MCF 10A (cell line): ENCODE results near the gene GNB3. TPM values are rescaled to one million over a fixed set of nuclear protein-coding genes. Genes with fewer than 3 reads are reported as not detected.

Source experiments
- BruUV-seq: library from RNA; stranded (reverse); fragments of 400-500 nt; replicated peaks from 2 replicates; lab custom pipeline; 2021; lab: Mats Ljungman, UMichigan
- CTCF ChIA-PET: fragments of 300-600 bp; sonication (Branson Sonifier 250); formaldehyde crosslinking; extraction: SDS; loops from one replicate; lab custom pipeline; 2021; ENCODE audit warnings: antibody characterized with exemption, inconsistent platforms; lab: Yijun Ruan, JAX
- POLR2A ChIA-PET: fragments of 300-600, 350-650 bp; sonication (Branson Sonifier 250); formaldehyde crosslinking; extraction: SDS; loops from one replicate; lab custom pipeline; 2020; ENCODE audit warnings: antibody characterized with exemption, inconsistent platforms; lab: Yijun Ruan, JAX
- DNase-seq: peaks from one replicate; pipeline ENCODE4 v3.0.0-alpha.2; 2018; ENCODE audit not compliant: unreplicated experiment
- H3K27ac Mint-ChIP-seq: one replicate; pipeline ENCODE4 v1.8.0; 2022; ENCODE audit warnings: mild to moderate bottlenecking, low read depth, mixed read lengths; ENCODE audit not compliant: unreplicated experiment
- H3K27me3 Mint-ChIP-seq: one replicate; pipeline ENCODE4 v1.8.0; 2022; ENCODE audit warnings: mixed read lengths; ENCODE audit not compliant: insufficient read depth, unreplicated experiment
- H3K36me3 Mint-ChIP-seq: one replicate; pipeline ENCODE4 v1.8.0; 2022; ENCODE audit warnings: mild to moderate bottlenecking, moderate library complexity, mixed read lengths; ENCODE audit not compliant: insufficient read depth, unreplicated experiment
- H3K4me1 Mint-ChIP-seq: one replicate; pipeline ENCODE4 v1.8.0; 2022; ENCODE audit warnings: mixed read lengths; ENCODE audit not compliant: insufficient read depth, unreplicated experiment
- H3K4me3 Mint-ChIP-seq: one replicate; pipeline ENCODE4 v1.8.0; 2022; ENCODE audit warnings: mild to moderate bottlenecking, moderate library complexity, mixed read lengths; ENCODE audit not compliant: unreplicated experiment
- H3K9me3 Mint-ChIP-seq: one replicate; pipeline ENCODE4 v1.8.0; 2022; ENCODE audit warnings: mixed read lengths; ENCODE audit not compliant: unreplicated experiment
- CTCF ChIP-seq: fragments of 200-600 bp; IDR thresholded peaks from one replicate; pipeline ENCODE4 v1.8.0; 2022; ENCODE audit warnings: antibody characterized with exemption, mild to moderate bottlenecking; ENCODE audit not compliant: unreplicated experiment
- intact Hi-C: fragments of 100-400 bp; cut with micrococcal nuclease; formaldehyde crosslinking; loops from 2 replicates; pipeline ENCODE4 v1.14.1; 2022
- total RNA-seq: library from RNA; stranded (reverse); gene quantifications from 2 replicates; pipeline ENCODE4 v1.2.3, GENCODE V29; 2022

GNB3 gene
- total RNA-seq, 1 experiment from 2014 or later: not detected

- peaks cover 79% of the 10 kb centered on the region for H3K27me3 Mint-ChIP-seq
- H3K4me1 Mint-ChIP-seq: peaks cover 29% of the 10 kb centered on the region
- no TSS peak for BruUV-seq
- no peak for DNase-seq
- intact Hi-C loops: no loop called here
- POLR2A ChIA-PET: interaction anchor here (0.5 to 1.4 kb wide), 5 partner anchors 41 to 223 kb away, joined by 3 to 4 read pairs (median 3); partner anchors contain the start of gene MLF2
- H3K4me3 Mint-ChIP-seq: peak overlapping the region; percentile 77
- H3K27ac Mint-ChIP-seq: no peak overlapping the region
- H3K36me3 Mint-ChIP-seq: no peaks in the 10 kb centered on the region
- CTCF ChIA-PET: interaction anchor here (0.6 to 8.7 kb wide), 4 partner anchors 19 to 93 kb away, joined by 4 to 74 read pairs (median 5); partner anchors contain the start of gene MLF2
- no peak for TF ChIP-seq CTCF
- H3K9me3 Mint-ChIP-seq: no peaks in the 10 kb centered on the region
Observed at GRCh38 chr12:6828781-6829535, 11.8 kb upstream of the GNB3 start.

- CTCF ChIA-PET: interaction anchor here (0.6 to 8.7 kb wide), 6 partner anchors 19 to 386 kb away, joined by 3 to 74 read pairs (median 4); partner anchors contain the start of genes MLF2 and ZNF384
- H3K4me3 Mint-ChIP-seq: peak overlapping the region; percentile 77
- no TSS peak for BruUV-seq
- intact Hi-C loops: no loop called here
- no peak for TF ChIP-seq CTCF
- POLR2A ChIA-PET: interaction anchor here (0.6 to 1.4 kb wide), 5 partner anchors 23 to 224 kb away, joined by 3 read pairs; partner anchors contain the start of genes MLF2, SPSB2 and USP5
- H3K4me1 Mint-ChIP-seq: peaks cover 29% of the 10 kb centered on the region
- H3K27ac Mint-ChIP-seq: no peak overlapping the region
- H3K27me3 Mint-ChIP-seq: peaks cover 72% of the 10 kb centered on the region
- no peaks in the 10 kb centered on the region for H3K36me3 Mint-ChIP-seq
- H3K9me3 Mint-ChIP-seq: no peaks in the 10 kb centered on the region
- peak; percentile 29 for DNase-seq
Observed at GRCh38 chr12:6829536-6830220, 11.0 kb upstream of the GNB3 start.

- Mint-ChIP-seq H3K9me3 (no peaks in the 10 kb centered on the region), H3K4me1 (peaks cover 24% of the 10 kb centered on the region), H3K27ac (no peak overlapping the region), H3K27me3 (peaks cover 65% of the 10 kb centered on the region), H3K4me3 (no peak overlapping the region), H3K36me3 (no peaks in the 10 kb centered on the region)
- intact Hi-C loops: no loop called here
- ChIA-PET CTCF (interaction anchor here (0.6 to 8.7 kb wide), 6 partner anchors 46 to 386 kb away, joined by 3 to 74 read pairs (median 4); partner anchors contain the start of genes MLF2 and ZNF384), POLR2A (interaction anchor here (0.6 to 1.4 kb wide), 4 partner anchors 22 to 85 kb away, joined by 3 to 4 read pairs (median 3); partner anchors contain the start of genes SPSB2 and USP5)
- DNase-seq: no peak
- TF ChIP-seq CTCF: no peak
- BruUV-seq: no TSS peak
Observed at GRCh38 chr12:6830286-6830890, 10.3 kb upstream of the GNB3 start.
